Hematopoietic multipotent progenitor cell (in vitro differentiated cells): Measurements from ENCODE around the gene NEDD4L. TPM values are rescaled to one million over a fixed set of nuclear protein-coding genes. Genes with fewer than 3 reads are reported as not detected.

Source experiments
- DNase-seq, 3 donors: peaks; one replicate each; pipeline ENCODE4 v3.0.0-alpha.2; 2011 to 2015; ENCODE audit warnings: low read depth in 2 of 3, low spot score in 2 of 3
- total RNA-seq: library from RNA; depleted of rRNA; stranded (reverse); fragments of >200 nt; gene quantifications from one replicate; pipeline ENCODE4 v1.2.3, GENCODE V29; 2012

NEDD4L gene
- total RNA-seq, 1 donor: 14.5 TPM

DNA sequence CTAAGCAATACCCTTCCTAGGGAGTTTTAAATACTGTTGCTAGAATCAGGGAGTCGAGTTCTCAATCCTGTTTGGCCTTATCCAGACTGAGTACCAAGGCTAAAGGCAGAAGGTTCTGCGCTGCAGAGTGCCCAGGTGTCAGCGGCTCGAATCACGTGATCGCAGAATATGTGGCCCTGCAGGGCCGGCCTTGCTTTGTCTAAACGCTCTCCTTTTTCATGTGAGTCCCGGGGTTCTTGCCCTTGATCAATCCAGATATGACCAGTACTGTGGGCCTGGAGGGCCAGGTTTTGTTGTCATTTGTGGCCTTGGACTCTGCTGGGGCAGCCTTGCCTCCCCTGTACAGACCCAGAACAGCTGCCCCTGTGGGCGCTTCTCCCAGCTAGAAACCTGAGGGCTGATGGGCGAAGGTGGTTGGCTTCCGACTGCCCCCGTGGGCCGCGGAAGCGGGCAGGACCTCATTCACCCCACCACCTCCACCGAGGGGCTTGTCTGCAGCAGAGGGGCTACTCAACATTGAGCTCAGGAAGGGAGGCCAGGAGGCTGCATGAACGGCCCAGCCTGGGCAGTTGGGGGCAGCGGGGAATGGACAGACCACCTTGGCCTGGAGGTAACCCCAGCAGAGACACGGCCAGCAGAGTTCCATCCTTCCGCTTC is 359.9 kb downstream of the NEDD4L start:
- no peak for DNase-seq

GRCh38 chr18:58405107-58405898 is 361.3 kb downstream of the NEDD4L start:
- no peak for DNase-seq

- DNase-seq: no peak
These were observed 363.2 kb downstream of the NEDD4L start for GRCh38 chr18:58407263-58407648.

DNA sequence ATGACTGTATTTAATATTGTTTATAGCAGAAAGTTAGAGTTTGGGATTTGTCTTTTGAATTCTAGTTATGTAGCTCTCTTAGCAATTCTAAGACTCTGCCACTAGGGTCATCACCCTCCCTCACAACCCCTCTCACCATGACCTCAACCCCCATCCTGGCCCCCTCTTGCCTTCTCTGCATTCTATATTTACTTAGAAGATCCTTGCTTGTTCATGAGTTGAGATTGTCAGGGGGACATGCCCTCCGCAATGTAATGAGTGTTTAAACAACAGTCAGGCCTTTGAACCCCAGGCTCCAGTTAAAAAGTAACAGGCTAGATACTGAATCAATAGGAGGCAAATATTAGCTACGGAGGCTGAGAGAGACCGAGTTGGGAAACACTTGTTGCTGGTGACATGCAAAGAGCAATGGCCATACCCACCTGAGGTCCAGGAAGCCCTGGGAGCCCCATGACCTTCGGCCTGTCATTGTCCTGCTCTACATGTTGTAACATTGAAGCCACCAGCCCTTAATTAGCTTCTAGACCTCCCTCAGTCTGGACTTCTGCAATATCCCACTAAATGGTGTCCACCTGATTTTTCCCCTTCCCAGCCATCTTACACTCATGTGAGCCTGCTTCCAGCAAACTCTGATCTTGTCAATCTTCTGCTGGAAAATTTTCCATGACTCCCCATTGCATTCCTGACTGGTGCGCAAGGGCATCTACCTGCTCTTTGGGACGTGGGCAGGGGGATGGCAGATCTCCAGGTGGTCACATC is 363.8 kb downstream of the NEDD4L start:
- no peak for DNase-seq

DNA sequence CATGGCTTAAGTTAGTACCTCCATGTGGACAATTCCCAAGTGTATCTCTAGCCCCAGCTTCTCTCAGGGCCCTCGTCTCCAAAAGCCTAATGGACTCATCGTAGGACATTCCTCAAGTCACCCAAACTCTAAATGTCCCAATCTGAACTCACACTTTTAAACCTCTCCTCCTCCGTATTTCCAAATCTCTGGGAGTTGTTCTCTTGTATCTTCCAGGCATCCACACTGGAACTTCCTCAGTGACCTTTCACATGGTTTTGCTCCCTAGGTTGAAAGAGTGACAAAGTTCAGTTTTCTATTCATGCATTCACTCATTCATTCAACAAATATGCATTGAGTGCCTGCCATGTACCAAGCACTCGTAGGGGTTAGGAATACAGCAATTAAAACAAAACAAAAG is 364.6 kb downstream of the NEDD4L start:
- no peak for DNase-seq

DNA sequence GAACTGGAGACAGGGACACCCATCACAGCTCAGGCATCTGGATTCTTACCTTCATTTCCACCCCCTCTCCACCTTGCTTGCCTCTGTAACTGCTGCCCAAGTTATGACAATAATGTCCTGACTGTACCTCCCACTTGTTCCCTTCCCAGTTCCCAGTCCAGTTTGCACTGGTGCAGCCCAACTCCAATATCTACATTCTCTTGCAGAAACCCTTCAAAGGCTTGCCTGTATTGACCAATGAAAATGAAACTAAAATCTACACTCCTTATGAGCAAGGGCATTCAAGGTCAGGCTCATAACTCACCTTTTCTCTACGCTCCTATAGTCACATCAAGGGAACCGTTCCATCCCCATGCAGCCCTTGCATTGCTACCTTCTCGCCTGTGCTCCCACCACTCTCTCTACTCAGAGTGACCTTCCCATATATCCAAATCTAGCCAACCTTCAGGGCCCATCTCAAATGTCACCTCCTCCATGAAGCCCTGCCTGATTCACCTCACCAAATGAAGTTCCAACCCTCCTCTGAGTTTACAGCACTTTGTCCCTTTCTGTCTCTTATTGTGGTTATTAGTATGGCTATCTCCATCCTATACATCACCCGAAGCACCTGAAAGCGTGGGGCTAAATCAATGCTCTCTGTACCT is 365.9 kb downstream of the NEDD4L start:
- no peak for DNase-seq

DNA sequence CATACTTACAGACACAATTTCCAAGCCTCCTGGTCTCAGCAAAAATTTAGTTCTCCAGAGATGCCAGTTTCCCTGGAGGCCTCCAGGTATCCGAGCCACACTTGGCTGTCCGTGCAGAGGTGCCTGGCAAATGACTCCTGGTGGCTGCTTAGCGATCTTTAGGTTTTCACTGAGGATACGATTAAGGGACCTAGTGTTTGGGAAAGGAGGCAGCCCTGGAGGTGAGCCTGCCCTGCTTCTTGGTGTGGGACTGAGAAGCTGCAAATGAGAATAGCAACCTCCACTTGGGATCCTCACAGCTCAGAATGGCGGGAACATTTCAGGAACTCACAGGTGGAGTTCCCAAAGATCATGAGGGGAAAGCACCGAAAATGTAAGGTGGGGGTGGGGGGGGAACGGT is 367.3 kb downstream of the NEDD4L start:
- DNase-seq: no peak

- DNase-seq: no peak
These were observed 369.0 kb downstream of the NEDD4L start for GRCh38 chr18:58412844-58413666.

- no peak for DNase-seq
These were observed 369.9 kb downstream of the NEDD4L start for GRCh38 chr18:58413667-58414628.

GRCh38 chr18:58416014-58416703 is 372.1 kb downstream of the NEDD4L start:
- no peak for DNase-seq

DNA sequence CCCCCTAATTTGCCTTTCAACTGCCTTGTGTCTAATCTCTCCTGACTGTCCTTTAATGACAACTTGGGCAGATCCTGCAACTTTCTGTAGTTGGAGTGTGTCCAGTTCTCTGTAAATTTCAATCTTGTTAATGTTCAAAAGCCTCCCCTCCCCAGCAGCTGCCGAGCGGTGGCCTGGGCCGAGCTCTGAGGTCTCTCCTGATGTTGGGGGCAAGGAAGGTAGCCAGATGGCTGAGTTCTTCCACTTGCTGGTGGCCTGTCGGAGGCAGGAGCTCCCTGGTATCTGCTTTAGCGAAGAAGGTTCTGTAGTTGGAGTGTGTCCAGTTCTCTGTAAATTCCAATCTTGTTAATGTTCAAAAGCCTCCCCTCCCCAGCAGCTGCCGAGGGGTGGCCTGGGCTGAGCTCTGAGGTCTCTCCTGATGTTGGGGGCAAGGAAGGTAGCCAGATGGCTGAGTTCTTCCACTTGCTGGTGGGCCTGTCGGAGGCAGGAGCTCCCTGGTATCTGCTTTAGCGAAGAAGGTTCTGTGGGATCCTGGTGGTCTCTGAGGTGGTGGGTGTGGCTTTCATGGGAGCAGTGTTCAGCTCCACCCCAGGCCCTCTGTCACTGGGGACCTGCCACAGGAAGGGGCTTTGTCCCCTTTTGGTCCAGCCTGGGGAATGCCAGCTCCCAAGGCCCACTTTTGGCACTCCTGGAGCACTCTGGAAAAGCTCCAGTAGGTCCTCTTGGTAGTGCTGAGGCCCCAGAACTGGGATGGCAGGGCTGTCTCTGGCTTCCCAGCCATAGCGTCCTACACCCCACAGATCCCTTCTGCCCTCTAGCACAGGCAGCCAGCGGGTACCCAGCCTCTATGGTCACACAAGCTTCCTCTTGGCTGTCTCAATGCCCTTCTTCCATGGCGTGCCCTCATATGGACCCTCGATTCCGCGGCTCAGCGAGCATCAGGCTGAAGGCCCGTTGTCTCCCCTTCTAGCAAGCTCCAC is 373.0 kb downstream of the NEDD4L start:
- no peak for DNase-seq

DNA sequence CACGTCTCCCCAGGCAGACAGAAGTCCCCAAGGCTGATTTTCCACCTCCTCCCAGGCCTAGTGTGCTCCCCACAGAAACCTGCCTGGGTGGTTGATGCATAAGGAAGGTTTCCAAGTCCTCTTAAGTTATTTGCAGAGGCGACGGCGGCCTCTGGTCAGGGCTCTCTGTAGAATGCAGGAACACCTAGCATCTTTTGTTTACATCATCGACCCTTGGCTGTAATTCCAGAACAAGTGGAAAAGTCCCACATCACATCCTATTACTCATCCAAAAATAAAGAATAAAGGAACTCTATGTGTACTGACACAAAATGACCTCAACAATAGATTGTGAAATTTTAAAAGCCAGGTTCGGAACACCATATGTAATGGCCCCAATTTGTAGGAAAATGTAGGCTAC is 373.7 kb downstream of the NEDD4L start:
- DNase-seq: no peak

DNA sequence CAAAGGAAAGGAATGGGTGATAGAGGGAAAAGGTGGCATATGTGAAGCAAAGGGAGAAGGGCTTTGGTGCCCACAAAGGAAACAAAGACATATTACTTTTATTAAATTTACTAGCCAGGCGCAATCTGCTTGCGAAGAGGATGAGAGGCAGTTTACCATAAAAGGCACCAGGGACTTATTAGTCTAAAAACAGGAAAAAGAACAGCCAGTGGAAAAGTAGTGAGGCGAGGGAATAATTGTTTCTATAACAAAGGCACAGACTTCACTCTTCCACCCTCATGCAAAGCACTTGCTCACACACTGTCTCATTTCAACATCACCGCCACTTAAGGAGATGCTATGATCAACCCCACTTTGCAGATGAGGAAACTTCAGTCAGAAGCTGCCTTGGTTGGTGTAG is 374.3 kb downstream of the NEDD4L start:
- no peak for DNase-seq

GRCh38 chr18:58419587-58420199 is 375.7 kb downstream of the NEDD4L start:
- no peak for DNase-seq

GRCh38 chr18:58426611-58427010 is 382.6 kb downstream of the NEDD4L start:
- DNase-seq: no peak

- no peak for DNase-seq
These were observed 383.3 kb downstream of the NEDD4L start for GRCh38 chr18:58427321-58427720.

DNA sequence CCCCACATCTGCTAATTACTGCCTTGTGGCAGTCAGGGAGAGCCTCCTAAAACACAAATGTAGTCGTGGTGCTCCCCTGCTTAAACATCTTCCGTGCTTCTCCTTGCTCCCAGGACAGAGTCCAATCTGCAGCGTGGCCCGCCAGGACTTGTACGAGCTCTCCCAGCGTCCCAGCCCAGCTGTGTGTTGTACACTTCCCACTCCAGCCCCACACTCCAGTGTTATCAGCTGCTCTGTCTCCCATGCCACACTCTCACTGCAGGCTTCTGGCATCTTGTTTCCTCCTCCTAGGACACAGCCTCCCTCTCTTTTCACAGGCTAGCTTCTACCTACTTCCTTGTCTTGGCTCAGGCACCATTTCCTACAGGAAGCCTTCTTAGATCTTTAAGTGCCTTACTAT is 385.4 kb downstream of the NEDD4L start:
- no peak for DNase-seq
